H9 (cell line): ENCODE results near the gene OR52I2. TPM values are rescaled to one million over a fixed set of nuclear protein-coding genes. Genes with fewer than 3 reads are reported as not detected.

Source experiments
- DNase-seq: peaks from one replicate; pipeline ENCODE4 v3.0.0-alpha.2; 2017
- H2AFZ ChIP-seq: one replicate; pipeline ENCODE4 v1.6.1; 2013; ENCODE audit warnings: mild to moderate bottlenecking, low read length, control low read depth, moderate library complexity
- H2AK5ac ChIP-seq: 2 replicates; pipeline ENCODE4 v1.6.1; 2013; ENCODE audit warnings: low read length, control low read depth, mixed read lengths; ENCODE audit not compliant: insufficient read length
- H2BK120ac ChIP-seq: one replicate; pipeline ENCODE4 v1.6.1; 2013; ENCODE audit warnings: low read depth, mild to moderate bottlenecking, low read length, control low read depth, inconsistent platforms; ENCODE audit not compliant: poor library complexity, severe bottlenecking
- H2BK12ac ChIP-seq: 2 replicates; pipeline ENCODE4 v1.6.1; 2013; ENCODE audit warnings: low read length, control low read depth, mixed read lengths, low read depth; ENCODE audit not compliant: insufficient read length
- H2BK15ac ChIP-seq: 2 replicates; pipeline ENCODE4 v1.6.1; 2013; ENCODE audit warnings: low read depth, low read length, control low read depth
- H2BK20ac ChIP-seq: one replicate; pipeline ENCODE4 v1.6.1; 2013; ENCODE audit warnings: low read depth, mild to moderate bottlenecking, low read length, control low read depth, inconsistent platforms; ENCODE audit not compliant: poor library complexity, severe bottlenecking
- H2BK5ac ChIP-seq: 2 replicates; pipeline ENCODE4 v1.6.1; 2013; ENCODE audit warnings: low read length, control low read depth, mixed read lengths; ENCODE audit not compliant: insufficient read length
- H3K14ac ChIP-seq: 2 replicates; pipeline ENCODE4 v1.6.1; 2013; ENCODE audit warnings: low read length, control low read depth; ENCODE audit not compliant: insufficient read depth
- H3K18ac ChIP-seq: 2 replicates; pipeline ENCODE4 v1.6.1; 2013; ENCODE audit warnings: low read depth, mild to moderate bottlenecking, mixed read lengths, low read length, control low read depth; ENCODE audit not compliant: insufficient read length
- H3K23ac ChIP-seq: 2 replicates; pipeline ENCODE4 v1.6.1; 2013; ENCODE audit warnings: low read length, control low read depth, mixed read lengths, low read depth; ENCODE audit not compliant: insufficient read length
- H3K23me2 ChIP-seq: 2 replicates; pipeline ENCODE4 v1.6.1; 2013; ENCODE audit warnings: low read depth, mild to moderate bottlenecking, mixed read lengths, low read length, control low read depth; ENCODE audit not compliant: insufficient read length, poor library complexity, severe bottlenecking
- H3K27ac ChIP-seq: 2 replicates; pipeline ENCODE4 v1.5.1; 2013; ENCODE audit warnings: low read length, control low read depth, mixed read lengths, low read depth; ENCODE audit not compliant: insufficient read length
- H3K27me3 ChIP-seq: 2 replicates; pipeline ENCODE4 v1.6.1; 2013; ENCODE audit warnings: low read length, control low read depth, inconsistent platforms; ENCODE audit not compliant: insufficient read depth
- H3K4ac ChIP-seq: 2 replicates; pipeline ENCODE4 v1.6.1; 2013; ENCODE audit warnings: low read depth, mild to moderate bottlenecking, control low read depth, inconsistent platforms, low read length, moderate library complexity
- H3K4me1 ChIP-seq: 2 replicates; pipeline ENCODE4 v1.6.1; 2013; ENCODE audit warnings: low read length, control low read depth, inconsistent platforms; ENCODE audit not compliant: insufficient read depth
- H3K4me2 ChIP-seq: 2 replicates; pipeline ENCODE4 v1.6.1; 2013; ENCODE audit warnings: low read length, control low read depth, mixed read lengths; ENCODE audit not compliant: insufficient read length, insufficient read depth
- H3K56ac ChIP-seq: 2 replicates; pipeline ENCODE4 v1.6.1; 2013; ENCODE audit warnings: low read depth, mild to moderate bottlenecking, mixed read lengths, low read length, control low read depth; ENCODE audit not compliant: insufficient read length
- H3K79me1 ChIP-seq: 2 replicates; pipeline ENCODE4 v1.6.1; 2013; ENCODE audit warnings: low read depth, mild to moderate bottlenecking, moderate library complexity, low read length, control low read depth, inconsistent platforms; ENCODE audit not compliant: insufficient read depth, poor library complexity, severe bottlenecking
- H3K79me2 ChIP-seq: 2 replicates; pipeline ENCODE4 v1.6.1; 2013; ENCODE audit warnings: low read length, control low read depth, inconsistent platforms; ENCODE audit not compliant: insufficient read depth
- H3K9ac ChIP-seq: 2 replicates; pipeline ENCODE4 v1.6.1; 2013; ENCODE audit warnings: low read length, control low read depth, mixed read lengths; ENCODE audit not compliant: insufficient read length; ENCODE audit errors: extremely low read depth
- H3K9me3 ChIP-seq: one replicate; pipeline ENCODE4 v1.6.1; 2013; ENCODE audit warnings: low read depth, low read length, inconsistent platforms; ENCODE audit not compliant: control insufficient read depth
- H3T11ph ChIP-seq: one replicate; pipeline ENCODE4 v1.6.1; 2013; ENCODE audit warnings: mild to moderate bottlenecking, low read length, control low read depth, inconsistent platforms
- H4K20me1 ChIP-seq: one replicate; pipeline ENCODE4 v1.6.1; 2013; ENCODE audit not compliant: control insufficient read depth, insufficient read length, insufficient read depth
- H4K5ac ChIP-seq: 2 replicates; pipeline ENCODE4 v1.6.1; 2013; ENCODE audit warnings: low read depth, mild to moderate bottlenecking, mixed read lengths, low read length, control low read depth; ENCODE audit not compliant: insufficient read length
- H4K8ac ChIP-seq: replicated peaks from 2 replicates; pipeline ENCODE4 v1.6.1; 2013; ENCODE audit warnings: low read length, control low read depth, mixed read lengths, low read depth; ENCODE audit not compliant: insufficient read length
- H4K91ac ChIP-seq: 2 replicates; pipeline ENCODE4 v1.6.1; 2013; ENCODE audit warnings: low read depth, mild to moderate bottlenecking, moderate library complexity, mixed read lengths, low read length, control low read depth; ENCODE audit not compliant: insufficient read length
- H3K27ac Mint-ChIP-seq, 3 experiments: 2 replicates in 2 of 3; 3 replicates in 1 of 3; pipeline ENCODE4 v1.8.0; 2020 to 2021; ENCODE audit warnings: mixed read lengths in 3 of 3, mild to moderate bottlenecking in 1 of 3, moderate library complexity in 1 of 3
- H3K27me3 Mint-ChIP-seq: 2 replicates; pipeline ENCODE4 v1.8.0; 2021; ENCODE audit warnings: low read depth, mild to moderate bottlenecking, moderate library complexity, mixed read lengths
- H3K36me3 Mint-ChIP-seq, 3 experiments: 2 replicates in 2 of 3; 3 replicates in 1 of 3; pipeline ENCODE4 v1.8.0; 2020 to 2021; ENCODE audit warnings: low read depth in 3 of 3, mixed read lengths in 3 of 3; ENCODE audit not compliant: insufficient read depth in 1 of 3
- H3K4me1 Mint-ChIP-seq, 2 experiments: 2 replicates each; pipeline ENCODE4 v1.8.0; 2020; ENCODE audit warnings: mixed read lengths in 2 of 2
- H3K4me3 Mint-ChIP-seq, 2 experiments: 2 replicates in 1 of 2; 3 replicates in 1 of 2; pipeline ENCODE4 v1.8.0; 2020 to 2021; ENCODE audit warnings: mild to moderate bottlenecking in 2 of 2, mixed read lengths in 2 of 2, moderate library complexity in 1 of 2
- H3K9me3 Mint-ChIP-seq, 2 experiments: 2 replicates in 1 of 2; 3 replicates in 1 of 2; pipeline ENCODE4 v1.8.0; 2020; ENCODE audit warnings: mild to moderate bottlenecking in 2 of 2, mixed read lengths in 2 of 2, moderate library complexity in 1 of 2
- CTCF ChIP-seq: fragments of 200-600 bp; sonication (generic); conservative IDR thresholded peaks from 3 replicates; pipeline ENCODE4 v1.8.0; 2021; ENCODE audit warnings: antibody characterized with exemption, mild to moderate bottlenecking
- WGBS: extraction: QIAGEN DNeasy Blood & Tissue Kit; methylation state at CpG from one replicate; pipeline ENCODE4 v1.1.7; 2013; ENCODE audit warnings: missing lambda C conversion rate, low lambda C conversion rate, mixed read lengths; ENCODE audit not compliant: insufficient read length; ENCODE audit errors: extremely low coverage; 5-methylcytosine and 5-hydroxymethylcytosine counted together
- total RNA-seq: library from RNA; stranded (reverse); gene quantifications from 2 replicates; pipeline ENCODE4 v1.2.1, GENCODE V29; 2021

Gene OR52I2
- total RNA-seq, 1 experiment from 2014 or later, result not detected

- no peaks in the 10 kb centered on the region for H3K79me1 ChIP-seq
- no peak overlapping the region for H2BK5ac ChIP-seq
- no peaks in the 10 kb centered on the region for H3K23me2 ChIP-seq
- no peak overlapping the region for H3K14ac ChIP-seq
- no peak overlapping the region for H2AFZ ChIP-seq
- no peak overlapping the region for H3K23ac ChIP-seq
- Mint-ChIP-seq H3K4me1 (no peaks in the 10 kb centered on the region), H3K27me3 (peaks cover 5% of the 10 kb centered on the region; the same call in 1 of the 2 replicates), H3K27ac (no peak overlapping the region), H3K4me3 (no peak overlapping the region), H3K9me3 (no peaks in the 10 kb centered on the region; a peak in 1 of 5 replicates), H3K36me3 (no peaks in the 10 kb centered on the region)
- no peak for DNase-seq
- no peak overlapping the region for H2AK5ac ChIP-seq
- H3K27me3 ChIP-seq, result no peaks in the 10 kb centered on the region
- H3K18ac ChIP-seq, result no peak overlapping the region
- no CpG with 5 or more reads among the region's 6 CpGs for WGBS
- H3T11ph ChIP-seq, result no peak overlapping the region
- no peak overlapping the region for H2BK20ac ChIP-seq
- no peak overlapping the region for H3K4ac ChIP-seq
- no peak overlapping the region for H3K4me2 ChIP-seq
- no peak overlapping the region for H2BK12ac ChIP-seq
- no peak overlapping the region for H3K9ac ChIP-seq
- H4K20me1 ChIP-seq, result no peaks in the 10 kb centered on the region
- H3K4me1 ChIP-seq, result no peaks in the 10 kb centered on the region
- no peak overlapping the region for H2BK120ac ChIP-seq
- no peak overlapping the region for H3K56ac ChIP-seq
- no peak overlapping the region for H2BK15ac ChIP-seq
- H3K9me3 ChIP-seq, result no peaks in the 10 kb centered on the region
- no peak overlapping the region for H4K91ac ChIP-seq
- no peaks in the 10 kb centered on the region for H3K79me2 ChIP-seq
- no peak overlapping the region for H4K8ac ChIP-seq
- no peak overlapping the region for H3K27ac ChIP-seq
- no peak overlapping the region for H4K5ac ChIP-seq
- no peak for TF ChIP-seq CTCF
These were observed 2.9 kb upstream of the OR52I2 start for GRCh38 chr11:4578624-4579023.
